ENCODE measurements around the gene EGLN3. TPM values are rescaled to one million over a fixed set of nuclear protein-coding genes. Genes with fewer than 3 reads are reported as not detected.
A peak's percentile ranks its signal among the peaks of the same experiment; 100 is the strongest.

Gene EGLN3
- total RNA-seq, result 10 to 100 TPM; 12.8 to 14.4 TPM

GRCh38 chr14:33950320-33951182 is at the start of gene EGLN3:
Gene EGLN3 (minus strand): TSS chr14:33951074. CDS start chr14:33950752, 322 bp downstream.
- H3K4me3 Mint-ChIP-seq, result peak within 1 kb of the TSS; percentile 83
- H3K4me1 Mint-ChIP-seq, result peaks cover 19% of the 10 kb centered on the region
- no peaks in the 10 kb centered on the region for H3K9me3 Mint-ChIP-seq
- H3K27me3 Mint-ChIP-seq, result peaks cover 80% of the 10 kb centered on the region
- ATAC-seq (ENCODE audit: low read depth) (peak; percentile 79), DNase-seq (peak; percentile 82)
- POLR2A ChIA-PET, result interaction anchor here (1.1 kb wide), 1 partner anchor 62 kb away, joined by 3 read pairs; no protein-coding TSS in a partner anchor
- peaks cover 3% of the 10 kb centered on the region for H3K36me3 Mint-ChIP-seq
- H3K27ac Mint-ChIP-seq, result peak within 1 kb of the TSS; percentile 19

GRCh38 chr14:34000396-34000795 is 49.5 kb upstream of the EGLN3 start:
- H3K4me1 Mint-ChIP-seq, result peaks cover 4% of the 10 kb centered on the region
- no peak overlapping the region for H3K4me3 Mint-ChIP-seq
- POLR2A ChIA-PET, result interaction anchor here (1.2 kb wide), 1 partner anchor 17 kb away, joined by 3 read pairs; no protein-coding TSS in a partner anchor
- DNase-seq, result no peak
- ATAC-seq (ENCODE audit: low read depth), result no peak
- H3K36me3 Mint-ChIP-seq, result peaks cover 6% of the 10 kb centered on the region
- H3K9me3 Mint-ChIP-seq, result peaks cover 3% of the 10 kb centered on the region
- H3K27me3 Mint-ChIP-seq, result peaks cover 34% of the 10 kb centered on the region
- H3K27ac Mint-ChIP-seq, result no peak overlapping the region

GRCh38 chr14:33999771-34000291 is 49.0 kb upstream of the EGLN3 start:
- peaks cover 34% of the 10 kb centered on the region for H3K27me3 Mint-ChIP-seq
- POLR2A ChIA-PET, result interaction anchor here (1.2 kb wide), 1 partner anchor 17 kb away, joined by 3 read pairs; no protein-coding TSS in a partner anchor
- H3K9me3 Mint-ChIP-seq, result peaks cover 3% of the 10 kb centered on the region
- peaks cover 4% of the 10 kb centered on the region for H3K4me1 Mint-ChIP-seq
- ATAC-seq (ENCODE audit: low read depth) (no peak), DNase-seq (no peak)
- no peak overlapping the region for H3K4me3 Mint-ChIP-seq
- peaks cover 5% of the 10 kb centered on the region for H3K36me3 Mint-ChIP-seq
- no peak overlapping the region for H3K27ac Mint-ChIP-seq

GRCh38 chr14:33997611-33998010 is 46.7 kb upstream of the EGLN3 start:
- no peak overlapping the region for H3K27ac Mint-ChIP-seq

GRCh38 chr14:33996462-33996861 is 45.6 kb upstream of the EGLN3 start:
- no peak overlapping the region for H3K27ac Mint-ChIP-seq
- ATAC-seq (ENCODE audit: low read depth), result no peak
- H3K27me3 Mint-ChIP-seq, result peaks cover 22% of the 10 kb centered on the region
- POLR2A ChIA-PET, result no interaction called here
- no peak overlapping the region for H3K4me3 Mint-ChIP-seq
- peaks cover 3% of the 10 kb centered on the region for H3K9me3 Mint-ChIP-seq
- peaks cover 3% of the 10 kb centered on the region for H3K36me3 Mint-ChIP-seq
- DNase-seq, result no peak
- peaks cover 4% of the 10 kb centered on the region for H3K4me1 Mint-ChIP-seq

More at GRCh38 chr14:33997611-33998010, 46.7 kb upstream of the EGLN3 start:
- POLR2A ChIA-PET, result no interaction called here
- peaks cover 4% of the 10 kb centered on the region for H3K4me1 Mint-ChIP-seq
- H3K36me3 Mint-ChIP-seq, result peaks cover 4% of the 10 kb centered on the region
- peaks cover 28% of the 10 kb centered on the region for H3K27me3 Mint-ChIP-seq
- H3K9me3 Mint-ChIP-seq, result peaks cover 3% of the 10 kb centered on the region
- H3K4me3 Mint-ChIP-seq, result no peak overlapping the region
- DNase-seq, result no peak
- no peak for ATAC-seq (ENCODE audit: low read depth)

GRCh38 chr14:33993246-33993645 is 42.4 kb upstream of the EGLN3 start:
- POLR2A ChIA-PET, result no interaction called here
- no peak for DNase-seq
- Mint-ChIP-seq H3K27ac (no peak overlapping the region), H3K4me3 (no peak overlapping the region), H3K9me3 (peaks cover 4% of the 10 kb centered on the region), H3K4me1 (peaks cover 10% of the 10 kb centered on the region), H3K27me3 (peaks cover 19% of the 10 kb centered on the region), H3K36me3 (peaks cover 12% of the 10 kb centered on the region)
- ATAC-seq (ENCODE audit: low read depth), result no peak

GRCh38 chr14:33992274-33993007 is 41.6 kb upstream of the EGLN3 start:
- Mint-ChIP-seq H3K36me3 (peaks cover 12% of the 10 kb centered on the region), H3K27me3 (peaks cover 17% of the 10 kb centered on the region), H3K4me3 (no peak overlapping the region), H3K4me1 (peaks cover 10% of the 10 kb centered on the region), H3K9me3 (peaks cover 4% of the 10 kb centered on the region), H3K27ac (no peak overlapping the region)
- DNase-seq (no peak), ATAC-seq (ENCODE audit: low read depth) (no peak)
- POLR2A ChIA-PET, result no interaction called here

GRCh38 chr14:33990790-33991189 is 39.9 kb upstream of the EGLN3 start:
- Mint-ChIP-seq H3K27me3 (peaks cover 8% of the 10 kb centered on the region), H3K9me3 (peaks cover 1% of the 10 kb centered on the region), H3K27ac (no peak overlapping the region), H3K4me3 (no peak overlapping the region), H3K4me1 (peaks cover 11% of the 10 kb centered on the region), H3K36me3 (peaks cover 12% of the 10 kb centered on the region)
- POLR2A ChIA-PET, result no interaction called here
- DNase-seq, result no peak
- ATAC-seq (ENCODE audit: low read depth), result no peak

GRCh38 chr14:33987565-33988080 is 36.7 kb upstream of the EGLN3 start:
- POLR2A ChIA-PET, result no interaction called here
- peaks cover 8% of the 10 kb centered on the region for H3K27me3 Mint-ChIP-seq
- H3K4me3 Mint-ChIP-seq, result no peak overlapping the region
- H3K36me3 Mint-ChIP-seq, result peaks cover 19% of the 10 kb centered on the region
- H3K4me1 Mint-ChIP-seq, result peaks cover 11% of the 10 kb centered on the region
- peaks cover 8% of the 10 kb centered on the region for H3K9me3 Mint-ChIP-seq
- no peak overlapping the region for H3K27ac Mint-ChIP-seq
- no peak for ATAC-seq (ENCODE audit: low read depth)
- no peak for DNase-seq

- Mint-ChIP-seq H3K4me3 (no peak overlapping the region), H3K27ac (no peak overlapping the region), H3K36me3 (peaks cover 19% of the 10 kb centered on the region), H3K9me3 (peaks cover 8% of the 10 kb centered on the region), H3K4me1 (peaks cover 11% of the 10 kb centered on the region), H3K27me3 (peaks cover 5% of the 10 kb centered on the region)
- POLR2A ChIA-PET, result no interaction called here
- no peak for DNase-seq
- ATAC-seq (ENCODE audit: low read depth), result no peak
Measured at GRCh38 chr14:33986804-33987203, 35.9 kb upstream of the EGLN3 start.

- POLR2A ChIA-PET, result no interaction called here
- Mint-ChIP-seq H3K36me3 (peaks cover 18% of the 10 kb centered on the region), H3K27me3 (peaks cover 5% of the 10 kb centered on the region), H3K4me3 (no peak overlapping the region), H3K27ac (no peak overlapping the region), H3K9me3 (peaks cover 8% of the 10 kb centered on the region), H3K4me1 (peaks cover 8% of the 10 kb centered on the region)
- ATAC-seq (ENCODE audit: low read depth) (no peak), DNase-seq (no peak)
Measured at GRCh38 chr14:33985242-33985641, 34.4 kb upstream of the EGLN3 start.

GRCh38 chr14:33979613-33980276 is 28.9 kb upstream of the EGLN3 start:
- ATAC-seq (ENCODE audit: low read depth), result no peak
- no peak for DNase-seq
- POLR2A ChIA-PET, result interaction anchor here (0.5 to 0.6 kb wide), 3 partner anchors 28 to 161 kb away, joined by 3 to 4 read pairs (median 4); no protein-coding TSS in a partner anchor
- Mint-ChIP-seq H3K27me3 (peaks cover 12% of the 10 kb centered on the region), H3K27ac (peak overlapping the region; percentile 61), H3K9me3 (peaks cover 2% of the 10 kb centered on the region), H3K4me3 (no peak overlapping the region), H3K4me1 (peaks cover 14% of the 10 kb centered on the region), H3K36me3 (peaks cover 3% of the 10 kb centered on the region)
